HuH-7.5 (cell line): ENCODE results near the gene WDR81.
"Not testable (repeated sequence)": the region's sequence is repeated elsewhere in the genome, so short reads cannot be mapped to it uniquely, and the experiment has no call there.

Experiments
- DNase-seq: peaks from one replicate; pipeline ENCODE4 v3.0.0; 2011; ENCODE audit warnings: low spot score

Gene WDR81

GRCh38 chr17:1713160-1713877 is 11.2 kb upstream of the WDR81 start:
- DNase-seq, result no peak

GRCh38 chr17:1713878-1714426 is 10.6 kb upstream of the WDR81 start:
- DNase-seq, result peak; percentile 57

- DNase-seq, result peak; percentile 84
Observed at GRCh38 chr17:1714427-1714979, 10.0 kb upstream of the WDR81 start.

- DNase-seq, result peak; percentile 62
Observed at GRCh38 chr17:1714980-1715802, 9.3 kb upstream of the WDR81 start.

GRCh38 chr17:1715803-1716075 is 8.8 kb upstream of the WDR81 start:
- DNase-seq, result no peak

- DNase-seq, result peak; percentile 95
Observed at GRCh38 chr17:1716076-1716911, 8.2 kb upstream of the WDR81 start.

- peak; percentile 97 for DNase-seq
Observed at GRCh38 chr17:1716912-1717695, 7.4 kb upstream of the WDR81 start.

GRCh38 chr17:1718362-1719165 is 5.9 kb upstream of the WDR81 start:
- no peak for DNase-seq

GRCh38 chr17:1720856-1721386 is 3.6 kb upstream of the WDR81 start:
- peak; percentile 49 for DNase-seq

GRCh38 chr17:1722022-1722421 is 2.5 kb upstream of the WDR81 start:
- not testable (repeated sequence) for DNase-seq

- peak; percentile 52 for DNase-seq
Observed at GRCh38 chr17:1724869-1725641, 551 bp downstream of the WDR81 start.

GRCh38 chr17:1725642-1726511 is 1.4 kb downstream of the WDR81 start:
- no peak for DNase-seq

- DNase-seq, result no peak
Observed at GRCh38 chr17:1726626-1727257, 2.2 kb downstream of the WDR81 start.

GRCh38 chr17:1727258-1727789 is 2.8 kb downstream of the WDR81 start:
- no peak for DNase-seq

- no peak for DNase-seq
Observed at GRCh38 chr17:1727876-1728630, 3.5 kb downstream of the WDR81 start.

- DNase-seq, result no peak
Observed at GRCh38 chr17:1729966-1730325, 5.4 kb downstream of the WDR81 start.
